ENCODE data around the gene RAMP1. TPM values are rescaled to one million over a fixed set of nuclear protein-coding genes. Genes with fewer than 3 reads are reported as not detected.
A peak's percentile ranks its signal among the peaks of the same experiment; 100 is the strongest.

Gene RAMP1
- total RNA-seq, 4 donors from 2014 or later: 28.7 to 168 (median 71.8) TPM

GRCh38 chr2:237857791-237858190 lies 1.6 kb upstream of the RAMP1 start:
- no peaks in the 10 kb centered on the region for H3K36me3 ChIP-seq
- peaks cover 13 to 32% of the 10 kb centered on the region in 2 donors for H3K4me1 ChIP-seq
- intact Hi-C loops (cut with DNase I; ENCODE audit: low total_unique reads) (loop anchor here (1.0 to 2.0 kb wide), 8 partner anchors 29 to 345 kb away; partner anchors contain the start of genes ILKAP and KLHL30), in situ Hi-C loops (cut with MboI; ENCODE audit: low sequenced_read_pairs in 4 of 4) (loop anchor here (5.0 to 25.0 kb wide), 4 partner anchors 65 to 407 kb away; no protein-coding TSS in a partner anchor)
- ATAC-seq: no peak
- no peak for DNase-seq
- TF ChIP-seq CTCF (IDR thresholded peaks at IDR 0.05 in 4 of 5, conservative IDR thresholded peaks at IDR 0.05 in 1 of 5) (no peak), POLR2A (IDR thresholded peaks at IDR 0.05) (no peak)
- H3K27me3 ChIP-seq: no peaks in the 10 kb centered on the region
- no peak overlapping the region for H3K27ac ChIP-seq
- no peaks in the 10 kb centered on the region for H3K9me3 ChIP-seq
- H3K4me3 ChIP-seq: no peak overlapping the region

GRCh38 chr2:237858294-237859081 lies 935 bp upstream of the RAMP1 start:
- H3K27me3 ChIP-seq: no peaks in the 10 kb centered on the region
- H3K27ac ChIP-seq: peak overlapping the region; percentile 79 to 92 (median 86)
- H3K36me3 ChIP-seq: no peaks in the 10 kb centered on the region
- intact Hi-C loops (cut with DNase I; ENCODE audit: low total_unique reads) (loop anchor here (1.0 to 2.0 kb wide), 8 partner anchors 28 to 344 kb away; partner anchors contain the start of genes ILKAP and KLHL30), in situ Hi-C loops (cut with MboI; ENCODE audit: low sequenced_read_pairs in 4 of 4) (loop anchor here (5.0 to 25.0 kb wide), 4 partner anchors 64 to 406 kb away; no protein-coding TSS in a partner anchor)
- peaks cover 13 to 39% of the 10 kb centered on the region in 2 donors for H3K4me1 ChIP-seq
- peak in 1 of 2 donors; percentile 52 for TF ChIP-seq POLR2A (IDR thresholded peaks at IDR 0.05)
- TF ChIP-seq CTCF (IDR thresholded peaks at IDR 0.05 in 4 of 5, conservative IDR thresholded peaks at IDR 0.05 in 1 of 5): peak; percentile 73 to 90 (median 80)
- H3K9me3 ChIP-seq: no peaks in the 10 kb centered on the region
- ATAC-seq (peak; percentile 83 to 89), DNase-seq (peak; percentile 56 to 81)
- H3K4me3 ChIP-seq: peak overlapping the region in 3 of 4 donors; percentile 15 to 62 (median 59)

DNA sequence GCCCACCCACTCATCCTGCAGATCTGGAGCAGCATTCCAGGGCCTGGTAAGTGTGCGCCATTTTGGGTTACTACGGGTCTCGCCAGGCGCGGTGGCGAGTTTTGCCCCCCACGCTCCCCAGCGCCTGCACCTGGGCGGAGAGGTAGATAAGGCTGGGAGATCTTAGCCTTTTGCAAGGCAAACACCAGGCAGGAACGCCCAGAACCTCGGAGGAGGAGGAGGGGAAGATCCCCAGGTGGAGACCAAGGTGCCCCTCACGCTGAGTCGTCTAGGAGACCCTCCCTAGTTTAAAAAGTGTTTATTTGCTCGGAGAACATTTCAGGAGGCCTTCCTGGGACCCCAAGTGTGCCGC lies 365 bp upstream of the RAMP1 start:
- Histone ChIP-seq H3K27me3 (no peaks in the 10 kb centered on the region), H3K4me3 (peak overlapping the region; percentile 15 to 62 (median 59)), H3K9me3 (no peaks in the 10 kb centered on the region), H3K36me3 (no peaks in the 10 kb centered on the region), H3K27ac (peak overlapping the region; percentile 79 to 92 (median 86)), H3K4me1 (peaks cover 13 to 44% of the 10 kb centered on the region in 2 donors)
- in situ Hi-C loops (cut with MboI; ENCODE audit: low sequenced_read_pairs in 4 of 4): loop anchor here (5.0 to 25.0 kb wide), 4 partner anchors 63 to 406 kb away; no protein-coding TSS in a partner anchor
- intact Hi-C loops (cut with DNase I; ENCODE audit: low total_unique reads): loop anchor here (2.0 kb wide), 2 partner anchors 280 to 344 kb away; partner anchors contain the start of genes ILKAP and KLHL30
- no peak for DNase-seq
- ATAC-seq: peak in 1 of 2 donors; percentile 2
- TF ChIP-seq CTCF (IDR thresholded peaks at IDR 0.05 in 4 of 5, conservative IDR thresholded peaks at IDR 0.05 in 1 of 5): no peak
- TF ChIP-seq POLR2A (IDR thresholded peaks at IDR 0.05): no peak

DNA sequence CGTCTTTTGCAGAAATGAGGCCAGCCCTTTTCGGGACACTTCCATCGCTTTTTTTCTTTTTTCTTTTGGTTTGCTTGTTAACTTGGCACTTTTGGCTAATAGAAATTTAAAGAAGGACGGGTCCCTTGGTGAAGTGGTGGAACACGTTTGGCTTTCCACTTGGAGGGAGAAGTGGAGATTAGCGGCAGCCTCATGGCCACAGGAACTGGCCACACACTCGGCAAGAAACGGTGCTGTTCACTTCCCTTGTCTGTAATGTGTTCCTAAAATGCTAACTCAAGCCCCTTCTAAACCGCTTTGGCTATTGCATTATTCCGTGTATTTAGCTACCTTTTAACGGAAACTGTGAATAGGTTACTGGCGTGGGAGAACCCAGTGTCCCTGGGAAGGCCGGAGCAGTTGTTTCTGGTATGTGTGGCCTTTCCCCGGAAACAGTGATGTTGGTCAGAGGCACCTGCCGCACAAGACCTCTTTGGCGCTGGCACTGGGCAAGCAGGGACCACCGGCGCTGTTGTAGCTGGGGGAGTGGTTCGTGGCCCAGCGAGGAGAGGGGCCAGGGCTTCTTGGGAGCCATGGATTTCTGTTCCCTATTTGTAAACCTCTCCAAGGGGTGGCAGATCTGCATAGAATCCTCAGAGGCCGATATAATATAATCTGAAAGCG lies 981 bp downstream of the RAMP1 start:
- intact Hi-C loops (cut with DNase I; ENCODE audit: low total_unique reads): loop anchor here (5.0 kb wide), 1 partner anchor 402 kb away; no protein-coding TSS in a partner anchor
- H3K4me1 ChIP-seq: peaks cover 13 to 56% of the 10 kb centered on the region in 2 donors
- ATAC-seq: peak in 1 of 2 donors; percentile 5
- in situ Hi-C loops (cut with MboI; ENCODE audit: low sequenced_read_pairs in 4 of 4): loop anchor here in 1 of 4 donors (25.0 kb wide), 1 partner anchor 402 kb away; no protein-coding TSS in a partner anchor
- no peaks in the 10 kb centered on the region for H3K36me3 ChIP-seq
- H3K27ac ChIP-seq: peak overlapping the region; percentile 79 to 92 (median 86)
- H3K27me3 ChIP-seq: no peaks in the 10 kb centered on the region
- peak overlapping the region; percentile 59 to 79 (median 60) for H3K4me3 ChIP-seq
- no peak for DNase-seq
- TF ChIP-seq CTCF (IDR thresholded peaks at IDR 0.05 in 4 of 5, conservative IDR thresholded peaks at IDR 0.05 in 1 of 5) (no peak), POLR2A (IDR thresholded peaks at IDR 0.05) (peak in 1 of 2 donors; percentile 1)
- H3K9me3 ChIP-seq: no peaks in the 10 kb centered on the region
